ENCODE data around the gene PLEKHJ1.

PLEKHJ1 gene

GRCh38 chr19:2270157-2270422, 34.0 kb upstream of the PLEKHJ1 start:
- peaks cover 18% of the 10 kb centered on the region for H3K4me1 ChIP-seq
- H3K27me3 ChIP-seq = no peaks in the 10 kb centered on the region
- peak overlapping the region; percentile 97 for H3K4me3 ChIP-seq (ENCODE audit: low read depth, low read length)
- no peak for TF ChIP-seq CTCF (IDR thresholded peaks at IDR 0.05; ENCODE audit: low read depth, low read length)
- H3K36me3 ChIP-seq = peaks cover 35% of the 10 kb centered on the region
- peak; percentile 42 for DNase-seq
- no peaks in the 10 kb centered on the region for H3K9me3 ChIP-seq

- peak; percentile 98 for DNase-seq
- Histone ChIP-seq H3K4me1 (peaks cover 18% of the 10 kb centered on the region), H3K9me3 (no peaks in the 10 kb centered on the region), H3K36me3 (peaks cover 35% of the 10 kb centered on the region), H3K4me3 (ENCODE audit: low read depth, low read length) (peak overlapping the region; percentile 97), H3K27me3 (no peaks in the 10 kb centered on the region)
- TF ChIP-seq CTCF (IDR thresholded peaks at IDR 0.05; ENCODE audit: low read depth, low read length) = peak; percentile 12; the same call in 1 of the 2 replicates
These were observed 33.4 kb upstream of the PLEKHJ1 start for GRCh38 chr19:2269244-2270156.

GRCh38 chr19:2268861-2269243, 32.7 kb upstream of the PLEKHJ1 start:
- peaks cover 18% of the 10 kb centered on the region for H3K4me1 ChIP-seq
- no peak for TF ChIP-seq CTCF (IDR thresholded peaks at IDR 0.05; ENCODE audit: low read depth, low read length)
- H3K4me3 ChIP-seq (ENCODE audit: low read depth, low read length) = peak overlapping the region; percentile 82
- H3K36me3 ChIP-seq = peaks cover 31% of the 10 kb centered on the region
- no peaks in the 10 kb centered on the region for H3K27me3 ChIP-seq
- DNase-seq = no peak
- H3K9me3 ChIP-seq = no peaks in the 10 kb centered on the region

GRCh38 chr19:2268480-2268830, 32.3 kb upstream of the PLEKHJ1 start:
- DNase-seq = no peak
- no peak for TF ChIP-seq CTCF (IDR thresholded peaks at IDR 0.05; ENCODE audit: low read depth, low read length)
- H3K4me1 ChIP-seq = peaks cover 18% of the 10 kb centered on the region

GRCh38 chr19:2266183-2266993, 30.3 kb upstream of the PLEKHJ1 start:
- TF ChIP-seq CTCF (IDR thresholded peaks at IDR 0.05; ENCODE audit: low read depth, low read length) = no peak
- Histone ChIP-seq H3K36me3 (peaks cover 13% of the 10 kb centered on the region), H3K9me3 (no peaks in the 10 kb centered on the region), H3K27me3 (no peaks in the 10 kb centered on the region), H3K4me3 (ENCODE audit: low read depth, low read length) (no peak overlapping the region), H3K4me1 (peaks cover 11% of the 10 kb centered on the region)
- peak; percentile 80 for DNase-seq

More at GRCh38 chr19:2268480-2268830, 32.3 kb upstream of the PLEKHJ1 start:
- peaks cover 31% of the 10 kb centered on the region for H3K36me3 ChIP-seq
- H3K9me3 ChIP-seq = no peaks in the 10 kb centered on the region
- peak overlapping the region; percentile 82 for H3K4me3 ChIP-seq (ENCODE audit: low read depth, low read length)
- H3K27me3 ChIP-seq = no peaks in the 10 kb centered on the region
